Activated CD4-positive, alpha-beta memory T cell treated with anti-CD3 and anti-CD28 coated beads, Interleukin-2, amount 10 ng/mL, durations not matched to agents 7 days and 5 days (primary cell): Measurements from ENCODE around the gene BMP6. TPM values are rescaled to one million over a fixed set of nuclear protein-coding genes. Genes with fewer than 3 reads are reported as not detected.

Experiments
- CTCF ChIA-PET: fragments of 350-600 bp; sonication (Branson Sonifier 250); formaldehyde crosslinking; loops from one replicate; lab custom pipeline; 2021; ENCODE audit warnings: antibody characterized with exemption, inconsistent platforms; lab: Charles Lee
- POLR2A ChIA-PET: fragments of 350-600 bp; sonication (Branson Sonifier 250); formaldehyde crosslinking; loops from one replicate; lab custom pipeline; 2021; ENCODE audit warnings: antibody characterized with exemption; lab: Charles Lee
- DNase-seq: peaks from one replicate; pipeline ENCODE4 v3.0.0-alpha.2; 2020
- H3K27ac Mint-ChIP-seq: one replicate; pipeline ENCODE4 v1.8.0; 2021; ENCODE audit warnings: mild to moderate bottlenecking, mixed read lengths
- H3K27me3 Mint-ChIP-seq: one replicate; pipeline ENCODE4 v1.8.0; 2021; ENCODE audit warnings: mixed read lengths
- H3K36me3 Mint-ChIP-seq: one replicate; pipeline ENCODE4 v1.8.0; 2021; ENCODE audit warnings: low read depth, mixed read lengths
- H3K4me1 Mint-ChIP-seq: one replicate; pipeline ENCODE4 v1.8.0; 2021; ENCODE audit warnings: mixed read lengths
- H3K4me3 Mint-ChIP-seq: one replicate; pipeline ENCODE4 v1.8.0; 2021; ENCODE audit warnings: mild to moderate bottlenecking, mixed read lengths
- H3K9me3 Mint-ChIP-seq: one replicate; pipeline ENCODE4 v1.8.0; 2021; ENCODE audit warnings: mixed read lengths
- total RNA-seq, 2 experiments: library from RNA; stranded (reverse); gene quantifications; one replicate each; pipeline ENCODE4 v1.2.3, GENCODE V29; 2021

Gene BMP6
- total RNA-seq, 2 experiments from 2014 or later = not detected

DNA sequence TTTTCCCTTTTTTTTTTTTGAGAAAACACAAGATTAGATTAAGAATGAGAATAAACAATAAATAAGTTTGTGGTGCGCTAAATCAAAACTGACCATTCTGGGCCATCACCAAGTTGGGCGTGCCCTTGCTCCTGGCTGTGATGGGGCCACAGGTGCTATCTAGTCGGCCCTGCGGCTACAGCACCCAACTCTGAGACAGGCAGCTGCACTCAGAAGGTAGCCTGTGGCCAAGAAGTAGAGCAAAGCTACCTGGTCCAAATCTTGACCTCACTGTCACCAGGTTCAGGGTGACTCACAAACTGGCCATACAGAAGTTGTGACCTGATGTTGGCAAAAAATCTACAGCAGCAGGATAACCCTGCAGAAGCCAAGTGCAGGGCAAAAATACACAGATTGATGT lies 181.3 kb downstream of the BMP6 start:
- ChIA-PET POLR2A (no interaction called here), CTCF (no interaction called here)
- Mint-ChIP-seq H3K4me3 (no peak overlapping the region), H3K36me3 (peaks cover 20% of the 10 kb centered on the region), H3K9me3 (no peaks in the 10 kb centered on the region), H3K4me1 (peaks cover 21% of the 10 kb centered on the region), H3K27ac (no peak overlapping the region), H3K27me3 (no peaks in the 10 kb centered on the region)
- no peak for DNase-seq

DNA sequence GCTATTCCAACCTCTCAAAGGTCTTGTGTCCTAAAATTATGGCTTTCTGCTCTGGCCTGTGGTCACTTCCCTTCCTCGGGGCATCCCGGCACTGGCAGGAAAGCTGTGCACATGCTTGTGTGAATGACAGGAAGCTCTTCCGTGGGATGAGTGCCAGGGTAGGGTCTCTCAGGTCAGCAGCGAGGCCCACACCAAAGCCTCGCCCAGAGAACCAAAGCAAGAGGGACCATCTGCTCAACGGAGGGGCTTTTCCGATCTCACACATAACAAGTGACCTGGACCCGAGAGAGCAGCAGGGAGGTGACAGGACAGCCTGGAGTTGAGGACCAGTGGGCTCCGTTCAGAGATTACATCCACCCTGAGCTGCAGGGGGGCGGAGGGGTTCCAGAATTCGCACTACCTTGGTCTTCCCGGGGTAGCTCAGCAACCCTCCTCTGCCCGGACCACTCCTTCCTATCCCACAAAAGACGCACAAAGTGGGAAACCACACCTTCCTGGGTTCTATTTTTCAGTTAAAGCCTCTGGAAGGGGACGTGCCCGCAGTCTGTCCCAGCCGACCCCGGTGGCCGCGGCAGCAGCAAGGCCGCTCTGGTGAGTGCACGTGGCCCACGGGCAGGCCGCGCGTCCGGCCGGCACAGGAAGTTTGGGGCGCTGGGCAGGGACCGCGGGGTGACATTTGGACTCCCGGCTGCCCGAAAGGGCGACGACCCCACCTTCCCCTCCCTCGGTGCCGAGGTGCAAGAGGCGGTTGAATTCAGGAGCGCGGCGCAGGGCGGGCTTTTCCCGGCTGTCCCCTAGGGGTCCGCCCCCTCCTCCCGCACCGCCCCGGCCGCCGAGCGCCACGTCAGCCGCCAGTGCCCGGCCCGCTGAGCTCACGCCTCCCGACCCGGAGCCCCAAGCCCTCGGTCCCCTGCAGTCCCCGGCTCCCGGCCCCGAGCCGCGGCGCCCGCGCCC lies 183.7 kb downstream of the BMP6 start:
- peaks cover 11% of the 10 kb centered on the region for H3K36me3 Mint-ChIP-seq
- DNase-seq = peak; percentile 49
- H3K27ac Mint-ChIP-seq = peak overlapping the region; percentile 38
- no peaks in the 10 kb centered on the region for H3K9me3 Mint-ChIP-seq
- H3K4me1 Mint-ChIP-seq = peaks cover 21% of the 10 kb centered on the region
- peak overlapping the region; percentile 71 for H3K4me3 Mint-ChIP-seq
- ChIA-PET POLR2A (interaction anchor here (1.1 to 1.4 kb wide), 2 partner anchors 108 to 193 kb away, joined by 5 to 7 read pairs; partner anchors contain the start of gene EEF1E1), CTCF (interaction anchor here (1.5 to 2.3 kb wide), 2 partner anchors 83 to 188 kb away, joined by 6 to 13 read pairs; no protein-coding TSS in a partner anchor)
- no peaks in the 10 kb centered on the region for H3K27me3 Mint-ChIP-seq

DNA sequence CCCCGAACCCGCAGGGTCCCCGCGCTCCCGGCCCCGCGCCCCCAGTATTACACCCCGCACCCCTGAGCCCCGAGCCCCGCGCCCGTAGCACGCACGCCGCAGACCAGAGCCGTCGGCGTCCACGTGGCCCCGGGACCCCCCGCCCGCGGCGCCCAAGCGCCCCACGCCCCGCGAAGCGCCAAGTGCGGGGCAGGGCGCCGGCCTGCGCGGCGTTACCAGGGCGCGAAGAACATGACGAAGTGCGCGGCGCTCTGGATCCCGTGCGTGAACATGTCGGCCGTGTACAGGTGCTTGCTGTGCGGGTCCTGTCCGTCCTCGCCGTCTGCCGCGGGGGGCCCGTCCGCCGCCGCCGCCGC lies 184.4 kb downstream of the BMP6 start:
- Mint-ChIP-seq H3K27me3 (no peaks in the 10 kb centered on the region), H3K4me3 (no peak overlapping the region), H3K27ac (no peak overlapping the region), H3K4me1 (peaks cover 21% of the 10 kb centered on the region), H3K9me3 (no peaks in the 10 kb centered on the region), H3K36me3 (peaks cover 5% of the 10 kb centered on the region)
- DNase-seq = no peak
- POLR2A ChIA-PET = interaction anchor here (1.1 to 1.4 kb wide), 2 partner anchors 107 to 192 kb away, joined by 5 to 7 read pairs; partner anchors contain the start of gene EEF1E1
- CTCF ChIA-PET = no interaction called here

DNA sequence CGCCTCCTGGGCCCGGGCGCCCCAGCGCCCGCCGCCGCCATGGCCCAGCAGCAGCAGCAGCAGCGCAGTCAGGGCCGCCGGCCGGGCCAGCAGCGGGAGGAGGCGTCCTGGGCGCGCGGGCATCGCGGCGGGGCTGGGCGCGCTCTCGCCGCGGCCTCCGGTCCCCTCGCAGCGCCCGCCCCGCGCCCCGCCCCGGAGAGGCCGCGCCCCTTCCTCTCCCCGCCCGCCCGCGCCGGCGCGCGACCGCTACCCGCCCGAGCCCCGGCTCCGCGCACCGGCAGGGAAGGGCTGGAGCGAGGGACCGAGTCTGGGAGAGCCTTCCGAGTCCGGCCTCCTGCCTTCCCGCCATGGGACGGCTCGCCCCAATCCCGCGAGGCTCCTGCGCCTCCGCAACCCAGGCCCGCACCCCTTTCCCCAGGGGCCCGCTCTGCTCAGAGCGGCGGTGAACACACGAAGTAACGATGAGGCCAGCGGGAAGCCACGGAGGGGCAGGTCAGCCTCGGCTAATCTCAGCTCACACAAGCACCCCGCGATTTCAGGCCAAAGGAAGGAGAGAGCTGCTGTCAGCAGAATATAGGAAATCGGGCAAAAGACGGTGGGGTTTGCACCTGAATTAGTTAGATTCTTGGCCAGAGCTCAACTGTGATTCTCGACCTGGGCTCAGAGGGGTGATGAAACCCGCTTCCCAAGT lies 184.9 kb downstream of the BMP6 start, which contains the start of gene TXNDC5:
Gene TXNDC5 (minus strand): TSS at position 135 of the 691 bp plus-strand sequence. CDS start 12 bp downstream, at position 123.
- Mint-ChIP-seq H3K4me1 (peaks cover 21% of the 10 kb centered on the region), H3K9me3 (no peaks in the 10 kb centered on the region), H3K27ac (peak within 1 kb of the TSS; percentile 38), H3K27me3 (no peaks in the 10 kb centered on the region), H3K36me3 (peaks cover 5% of the 10 kb centered on the region), H3K4me3 (peak within 1 kb of the TSS; percentile 71)
- CTCF ChIA-PET = no interaction called here
- DNase-seq = peak; percentile 76
- POLR2A ChIA-PET = interaction anchor here (1.1 kb wide), 1 partner anchor 192 kb away, joined by 5 read pairs; the partner anchor contains the start of gene EEF1E1

DNA sequence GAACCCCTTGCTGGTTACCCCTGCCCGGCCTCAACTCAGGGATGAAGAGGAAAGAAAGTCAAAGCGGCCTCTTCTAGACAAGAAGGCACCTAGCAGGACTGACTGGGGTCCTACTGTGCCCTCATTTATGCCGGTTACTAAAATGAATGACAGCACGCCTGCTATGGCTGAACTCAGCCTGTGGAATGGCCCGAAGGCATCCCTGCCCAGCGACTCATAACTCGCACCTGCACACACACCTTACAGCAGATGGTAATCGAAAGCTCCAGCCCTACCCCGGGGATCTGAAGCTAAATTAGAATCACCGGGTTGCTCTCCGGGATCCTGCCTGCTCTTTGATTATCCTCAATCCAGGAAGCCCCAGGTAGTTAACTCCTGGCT lies 185.4 kb downstream of the BMP6 start:
- POLR2A ChIA-PET = interaction anchor here (1.4 kb wide), 1 partner anchor 8 kb away, joined by 4 read pairs; no protein-coding TSS in a partner anchor
- CTCF ChIA-PET = no interaction called here
- Mint-ChIP-seq H3K27ac (no peak overlapping the region), H3K36me3 (peaks cover 5% of the 10 kb centered on the region), H3K4me1 (peaks cover 21% of the 10 kb centered on the region), H3K9me3 (no peaks in the 10 kb centered on the region), H3K4me3 (no peak overlapping the region), H3K27me3 (no peaks in the 10 kb centered on the region)
- DNase-seq = no peak

DNA sequence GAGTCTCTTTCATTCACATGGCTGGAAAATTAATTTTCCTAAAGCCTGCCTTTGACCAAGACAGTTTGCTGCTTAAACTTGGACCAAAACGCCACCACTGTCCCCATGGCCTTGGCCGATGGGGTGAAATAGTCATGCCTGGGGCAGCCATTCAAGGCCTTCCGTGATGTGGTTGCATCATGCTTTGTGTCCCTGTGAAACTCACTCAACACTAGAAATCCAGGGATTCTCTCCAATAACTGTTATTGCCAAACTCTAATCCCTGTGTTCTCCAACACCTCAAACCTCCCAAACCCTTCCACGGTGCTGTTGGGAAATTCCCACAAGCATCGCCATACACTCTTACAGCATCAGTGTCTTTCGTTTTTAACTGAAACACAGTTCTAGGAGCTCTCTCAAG lies 186.1 kb downstream of the BMP6 start:
- DNase-seq = no peak
- H3K36me3 Mint-ChIP-seq = peaks cover 5% of the 10 kb centered on the region
- ChIA-PET POLR2A (interaction anchor here (1.4 kb wide), 1 partner anchor 9 kb away, joined by 4 read pairs; no protein-coding TSS in a partner anchor), CTCF (no interaction called here)
- H3K27me3 Mint-ChIP-seq = no peaks in the 10 kb centered on the region
- no peaks in the 10 kb centered on the region for H3K9me3 Mint-ChIP-seq
- no peak overlapping the region for H3K4me3 Mint-ChIP-seq
- H3K4me1 Mint-ChIP-seq = peaks cover 19% of the 10 kb centered on the region
- H3K27ac Mint-ChIP-seq = no peak overlapping the region

DNA sequence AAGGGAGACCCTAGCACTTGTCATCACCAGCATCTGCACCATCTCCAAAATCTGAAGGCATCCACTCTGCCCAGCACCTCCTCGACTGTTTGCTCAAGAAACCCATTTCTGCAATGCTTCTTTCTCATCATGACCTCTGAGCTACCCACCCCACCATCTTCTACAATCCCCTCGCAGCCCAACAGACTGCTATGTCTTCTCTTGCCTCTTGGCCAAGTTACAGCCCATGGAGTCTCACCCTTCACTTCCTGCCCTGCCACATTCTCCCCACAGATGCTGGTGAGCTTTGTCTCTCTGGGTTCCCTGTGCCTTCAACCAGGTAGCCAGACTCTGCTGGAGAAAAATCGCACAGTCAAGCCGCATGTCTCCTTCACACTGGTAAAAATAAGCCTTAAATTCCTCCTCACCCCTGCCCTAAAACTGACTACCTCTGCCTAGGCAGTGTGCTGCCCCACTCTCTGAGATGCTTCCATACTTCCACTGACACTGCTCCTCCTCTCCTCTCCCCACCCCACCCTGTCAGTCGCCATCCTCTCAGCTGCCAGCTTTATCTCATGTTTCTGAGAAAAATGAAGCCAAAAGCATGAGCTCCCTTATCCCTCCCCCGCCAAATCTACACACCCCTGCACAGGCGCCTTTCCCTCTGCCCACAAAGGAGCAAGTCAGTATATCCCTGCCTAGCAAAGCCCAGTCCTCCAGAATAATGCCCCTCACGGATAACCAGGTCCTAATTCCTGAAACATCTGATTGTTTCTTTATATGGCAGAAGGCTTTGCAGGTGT lies 187.0 kb downstream of the BMP6 start:
- peaks cover 15% of the 10 kb centered on the region for H3K4me1 Mint-ChIP-seq
- no peak overlapping the region for H3K4me3 Mint-ChIP-seq
- H3K9me3 Mint-ChIP-seq = no peaks in the 10 kb centered on the region
- ChIA-PET CTCF (no interaction called here), POLR2A (interaction anchor here (1.4 kb wide), 1 partner anchor 9 kb away, joined by 4 read pairs; no protein-coding TSS in a partner anchor)
- no peaks in the 10 kb centered on the region for H3K27me3 Mint-ChIP-seq
- H3K27ac Mint-ChIP-seq = no peak overlapping the region
- H3K36me3 Mint-ChIP-seq = no peaks in the 10 kb centered on the region
- no peak for DNase-seq

DNA sequence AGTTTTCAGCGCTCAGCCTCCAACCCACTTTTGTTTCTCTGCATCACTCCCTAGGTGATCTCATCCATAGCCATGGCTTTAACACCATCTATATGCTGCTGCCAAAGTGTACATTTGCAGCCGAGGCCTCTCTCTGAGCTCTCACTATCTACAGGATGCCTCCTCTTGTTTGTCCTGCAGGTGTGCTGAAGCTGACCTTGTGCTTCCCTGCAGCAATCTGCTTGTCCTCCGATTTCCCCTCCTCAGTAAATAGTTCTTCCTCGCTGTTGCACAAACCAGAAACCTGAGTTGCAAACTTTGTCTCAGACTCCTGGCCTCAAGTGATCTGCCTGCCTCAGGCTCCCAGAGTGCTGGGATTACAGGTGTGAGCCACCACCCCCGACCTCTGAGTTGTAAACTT lies 188.4 kb downstream of the BMP6 start:
- Mint-ChIP-seq H3K36me3 (no peaks in the 10 kb centered on the region), H3K27ac (no peak overlapping the region), H3K4me3 (no peak overlapping the region), H3K9me3 (no peaks in the 10 kb centered on the region), H3K4me1 (peaks cover 7% of the 10 kb centered on the region), H3K27me3 (no peaks in the 10 kb centered on the region)
- ChIA-PET CTCF (no interaction called here), POLR2A (no interaction called here)
- no peak for DNase-seq

DNA sequence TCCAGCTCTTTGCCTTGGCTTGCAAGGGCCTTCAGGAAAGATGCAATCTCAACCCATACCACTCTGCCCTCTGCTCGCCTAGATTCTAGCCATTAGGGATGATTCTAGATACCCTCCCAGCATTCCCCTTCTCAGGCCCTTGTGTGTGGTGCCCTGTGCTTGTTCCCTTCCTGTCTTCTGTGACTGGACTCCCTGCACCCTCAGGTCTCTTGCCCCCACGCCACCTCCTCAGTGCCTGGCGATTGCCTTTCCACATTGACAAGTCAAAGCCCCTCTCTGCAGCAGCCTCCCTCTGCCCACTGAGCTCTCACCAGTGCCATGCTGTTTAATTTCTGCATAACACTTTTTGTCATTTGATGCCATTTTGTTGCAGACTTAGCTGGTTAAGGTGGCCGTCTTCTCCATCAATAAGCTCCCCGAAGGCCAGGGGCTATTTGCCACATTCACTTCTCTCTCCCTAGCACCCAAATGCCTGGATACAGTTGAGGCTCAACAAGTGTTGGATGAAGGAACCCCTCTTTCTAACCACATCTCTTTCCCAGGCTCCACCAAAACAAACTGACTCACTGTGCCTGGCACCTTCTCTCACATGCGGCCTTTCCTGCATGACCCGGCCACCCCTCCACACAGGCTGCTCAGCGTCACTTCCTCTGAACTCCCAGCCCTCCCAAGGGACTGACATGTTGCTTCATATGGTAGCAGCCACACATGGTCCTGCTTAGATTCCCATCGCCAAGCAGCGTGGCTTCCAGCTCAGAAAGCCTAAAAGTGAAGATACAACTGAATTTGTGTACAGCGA lies 189.3 kb downstream of the BMP6 start:
- DNase-seq = no peak
- POLR2A ChIA-PET = no interaction called here
- Mint-ChIP-seq H3K27ac (no peak overlapping the region), H3K36me3 (no peaks in the 10 kb centered on the region), H3K4me3 (no peak overlapping the region), H3K4me1 (peaks cover 3% of the 10 kb centered on the region), H3K27me3 (no peaks in the 10 kb centered on the region), H3K9me3 (no peaks in the 10 kb centered on the region)
- CTCF ChIA-PET = no interaction called here

DNA sequence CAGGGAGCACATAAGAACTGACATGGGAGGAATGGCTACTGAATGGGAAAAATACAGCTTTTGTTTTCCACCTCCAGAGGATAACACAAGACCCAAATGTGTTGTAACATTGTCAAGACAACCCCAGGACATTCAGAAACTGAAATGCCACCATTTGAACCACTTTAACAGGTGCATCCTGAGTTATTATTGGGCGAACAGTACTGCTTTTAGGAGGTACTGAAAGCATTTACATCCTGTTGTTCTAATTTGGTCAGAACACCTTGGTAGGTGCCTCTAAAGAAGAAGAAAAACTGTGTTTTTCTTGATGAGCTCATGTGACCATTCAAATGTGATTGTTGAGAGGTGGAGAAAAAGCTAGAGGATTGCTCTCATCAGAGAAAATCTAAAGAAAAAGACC lies 191.1 kb downstream of the BMP6 start:
- Mint-ChIP-seq H3K36me3 (no peaks in the 10 kb centered on the region), H3K4me3 (no peak overlapping the region), H3K27ac (no peak overlapping the region), H3K4me1 (no peaks in the 10 kb centered on the region), H3K27me3 (no peaks in the 10 kb centered on the region), H3K9me3 (no peaks in the 10 kb centered on the region)
- no peak for DNase-seq
- CTCF ChIA-PET = no interaction called here
- POLR2A ChIA-PET = no interaction called here

DNA sequence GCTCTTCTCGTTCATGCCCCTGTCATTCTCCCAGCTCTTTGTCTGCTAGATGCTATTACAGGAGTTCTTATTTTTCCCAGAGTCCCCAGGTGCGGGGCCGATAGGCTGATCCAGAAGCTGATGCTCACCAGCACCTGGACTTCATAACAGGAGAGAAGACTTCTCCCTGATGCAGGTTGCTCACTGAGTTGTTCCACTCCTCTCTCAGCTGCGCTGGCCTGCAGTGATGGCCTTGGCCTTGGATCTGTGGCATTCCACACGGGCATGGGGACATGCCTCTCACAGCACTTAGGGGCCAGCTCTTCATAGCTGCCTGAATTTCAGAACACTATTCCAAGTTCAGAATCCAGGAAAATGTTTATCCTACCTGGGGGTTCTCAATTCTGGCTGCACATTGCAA lies 191.8 kb downstream of the BMP6 start:
- ChIA-PET POLR2A (no interaction called here), CTCF (no interaction called here)
- H3K4me1 Mint-ChIP-seq = no peaks in the 10 kb centered on the region
- H3K9me3 Mint-ChIP-seq = no peaks in the 10 kb centered on the region
- no peak for DNase-seq
- no peaks in the 10 kb centered on the region for H3K36me3 Mint-ChIP-seq
- no peaks in the 10 kb centered on the region for H3K27me3 Mint-ChIP-seq
- H3K27ac Mint-ChIP-seq = no peak overlapping the region
- H3K4me3 Mint-ChIP-seq = no peak overlapping the region

DNA sequence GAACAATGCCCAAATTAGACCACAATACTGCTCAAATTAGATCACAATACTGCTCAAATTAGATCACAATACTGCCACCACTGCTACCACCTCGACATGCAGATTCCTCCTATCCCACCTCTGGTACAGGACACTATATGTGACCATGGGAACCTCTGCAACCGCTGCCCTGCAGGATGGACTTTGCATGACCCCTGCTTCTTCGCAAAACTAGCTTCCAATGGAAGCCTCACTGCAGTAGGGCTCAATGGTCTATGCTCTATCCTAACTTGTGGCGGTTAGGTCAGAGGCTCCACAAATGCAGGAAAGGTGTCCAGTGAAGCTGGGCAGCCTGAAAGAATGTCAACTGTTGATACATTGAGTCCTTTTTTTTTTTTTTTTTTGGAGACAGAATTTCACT lies 192.5 kb downstream of the BMP6 start:
- no peak overlapping the region for H3K27ac Mint-ChIP-seq
- H3K36me3 Mint-ChIP-seq = no peaks in the 10 kb centered on the region
- no peak overlapping the region for H3K4me3 Mint-ChIP-seq
- no peaks in the 10 kb centered on the region for H3K27me3 Mint-ChIP-seq
- ChIA-PET CTCF (interaction anchor here (0.7 kb wide), 1 partner anchor 652 kb away, joined by 4 read pairs; no protein-coding TSS in a partner anchor), POLR2A (interaction anchor here (0.7 kb wide), 1 partner anchor 88 kb away, joined by 3 read pairs; no protein-coding TSS in a partner anchor)
- no peak for DNase-seq
- no peaks in the 10 kb centered on the region for H3K4me1 Mint-ChIP-seq
- H3K9me3 Mint-ChIP-seq = no peaks in the 10 kb centered on the region
